GM18861 (cell line): ENCODE data around the gene PHACTR1.
"Not testable (repeated sequence)": the region's sequence is repeated elsewhere in the genome, so short reads cannot be mapped to it uniquely, and the experiment has no call there.

ENCODE experiments used
- ATAC-seq: cut with Tn5 transposase; IDR thresholded peaks from one replicate; pipeline ENCODE4 v1.9.1; 2021; ENCODE audit not compliant: unreplicated experiment

The PHACTR1 gene

DNA sequence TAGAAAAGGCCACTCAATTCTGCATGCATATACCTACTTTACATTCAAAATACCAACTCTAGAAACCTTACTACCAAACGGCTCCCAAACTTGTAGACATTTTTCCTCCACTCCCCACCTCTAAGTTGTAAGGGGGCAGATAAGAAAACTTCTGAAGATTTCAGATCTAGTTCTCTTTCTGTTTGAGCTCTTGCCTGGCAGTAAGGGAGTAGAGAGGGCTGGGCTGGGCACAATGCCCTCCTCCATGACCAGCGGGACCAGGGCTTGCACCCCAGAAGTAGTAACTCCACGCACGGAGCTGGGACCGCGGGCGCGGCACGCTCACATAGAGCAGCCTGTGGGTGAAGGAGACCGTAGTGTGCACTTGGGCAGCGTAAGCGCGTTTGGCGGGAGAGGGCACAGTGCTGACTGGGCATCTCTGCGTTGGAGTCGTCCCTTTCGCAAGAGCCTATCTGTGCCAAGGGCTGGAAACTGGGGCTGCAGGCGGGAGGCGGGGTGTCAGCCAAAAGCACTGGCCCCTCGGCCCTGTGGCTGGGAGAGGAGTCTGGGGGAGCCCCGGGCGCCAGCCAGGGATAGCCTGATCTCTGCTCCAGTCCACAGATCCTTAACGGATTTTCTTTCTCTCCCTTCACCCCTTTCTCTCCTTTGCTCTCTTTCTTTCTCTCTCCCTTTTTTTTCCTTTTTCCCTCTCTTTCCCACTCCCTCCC is 32.4 kb downstream of the PHACTR1 start:
- no peak for ATAC-seq

DNA sequence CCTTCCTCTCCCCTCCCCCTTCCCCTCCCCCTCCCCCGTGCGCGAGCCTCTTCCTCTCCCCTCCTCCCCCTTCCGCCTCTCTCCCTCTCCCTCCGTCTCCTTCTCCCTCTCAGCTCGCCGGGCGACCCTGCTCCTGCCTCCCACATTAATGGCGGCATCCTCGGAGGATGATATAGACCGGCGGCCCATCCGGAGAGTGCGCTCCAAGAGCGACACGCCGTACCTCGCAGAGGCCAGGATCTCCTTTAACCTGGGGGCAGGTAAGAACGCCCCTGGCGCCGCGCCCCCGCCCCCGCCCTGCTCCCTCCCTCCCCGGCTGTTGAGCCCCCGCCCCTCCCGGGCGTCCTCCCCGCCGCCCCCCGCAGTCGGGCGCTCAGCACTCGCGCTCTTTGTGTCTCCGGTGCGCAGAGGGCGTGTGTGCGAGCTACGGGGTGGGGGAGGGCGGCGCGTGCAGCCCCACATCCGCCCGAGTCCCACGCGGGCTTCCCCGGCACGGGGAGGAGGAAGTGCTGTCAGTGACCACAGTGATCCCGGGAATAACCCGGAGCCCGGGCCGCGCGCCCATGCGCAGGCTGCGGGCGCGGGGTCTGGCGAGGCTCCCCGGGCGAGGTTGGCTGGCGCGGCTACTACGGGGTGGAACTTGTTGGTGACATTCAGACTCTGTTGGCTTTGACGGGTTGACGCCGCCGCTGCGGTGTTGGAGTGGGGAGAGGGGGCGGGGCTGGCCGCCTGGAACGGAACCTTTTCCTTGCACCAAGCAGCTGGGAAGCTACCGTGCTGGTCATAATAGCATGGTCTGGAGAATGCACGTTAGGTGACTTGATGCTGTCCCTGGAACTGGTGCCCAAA is 33.2 kb downstream of the PHACTR1 start:
- ATAC-seq, result no peak

DNA sequence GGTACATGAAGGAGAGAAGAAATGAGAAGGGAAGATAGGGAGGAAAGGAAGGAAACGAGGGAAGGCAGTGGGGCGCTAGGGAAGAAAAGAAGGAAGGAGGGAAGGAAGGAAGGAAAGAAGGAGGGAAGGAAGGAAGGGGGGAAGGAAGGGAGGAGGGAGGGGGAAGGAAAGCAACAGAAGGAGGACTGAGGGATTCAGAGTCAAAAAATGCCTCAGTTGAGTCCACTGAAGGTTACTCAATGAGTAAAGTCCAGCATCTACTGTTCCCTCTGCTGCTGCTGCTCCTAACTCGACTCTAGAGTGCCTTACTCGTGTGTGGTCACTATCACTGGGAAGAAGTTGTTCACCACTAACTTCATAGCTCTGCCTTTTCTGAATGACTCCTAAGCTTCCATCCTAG is 33.8 kb downstream of the PHACTR1 start:
- no peak for ATAC-seq

DNA sequence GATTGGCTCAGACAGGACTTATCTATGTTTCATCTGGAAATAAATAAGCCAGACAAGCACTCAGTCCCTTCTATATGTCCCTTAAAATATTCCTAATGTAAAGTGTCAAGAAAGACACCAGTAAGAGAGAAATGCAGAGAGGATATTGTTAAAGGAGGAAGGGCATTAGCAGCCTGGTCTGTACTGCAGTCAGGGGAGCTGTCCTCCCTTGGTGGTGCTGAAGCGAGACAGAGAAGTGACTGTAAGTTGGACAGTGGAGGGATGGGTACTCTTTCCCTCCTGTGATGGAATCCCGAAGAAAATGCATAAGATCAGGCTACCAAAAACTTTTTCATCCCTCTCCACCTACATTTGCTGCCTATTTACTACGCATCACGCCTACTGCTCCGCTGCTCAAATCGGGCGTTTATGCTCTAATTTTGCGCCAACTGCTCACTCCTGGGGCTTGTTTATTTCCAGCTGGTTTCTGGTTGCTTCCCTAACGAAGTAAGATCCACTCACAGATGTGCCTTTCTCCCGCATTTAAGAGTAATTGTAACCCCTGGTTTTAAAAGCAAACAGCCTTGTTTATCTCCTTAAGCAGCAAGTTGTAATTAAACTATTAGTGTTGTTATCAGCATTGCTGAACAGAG is 35.2 kb downstream of the PHACTR1 start:
- no peak for ATAC-seq

DNA sequence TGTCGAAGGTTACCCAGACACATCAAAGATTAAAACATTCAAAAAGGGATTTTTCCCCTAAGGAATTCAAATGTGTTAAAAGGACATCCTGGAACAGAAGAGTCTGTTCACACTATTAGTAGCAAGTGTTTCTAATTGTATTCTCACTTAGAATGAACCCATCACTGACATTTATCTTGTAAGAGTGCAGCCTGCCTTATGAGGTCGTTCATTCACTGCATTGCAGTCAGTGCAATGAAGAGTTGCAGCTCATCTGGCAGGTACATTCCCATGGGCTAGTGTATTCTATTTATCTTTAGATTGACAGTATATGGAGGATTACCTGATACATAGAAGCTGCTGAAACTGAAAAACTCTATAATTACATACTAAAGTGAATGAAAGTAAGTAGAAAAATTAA is 36.5 kb downstream of the PHACTR1 start:
- ATAC-seq, result no peak

DNA sequence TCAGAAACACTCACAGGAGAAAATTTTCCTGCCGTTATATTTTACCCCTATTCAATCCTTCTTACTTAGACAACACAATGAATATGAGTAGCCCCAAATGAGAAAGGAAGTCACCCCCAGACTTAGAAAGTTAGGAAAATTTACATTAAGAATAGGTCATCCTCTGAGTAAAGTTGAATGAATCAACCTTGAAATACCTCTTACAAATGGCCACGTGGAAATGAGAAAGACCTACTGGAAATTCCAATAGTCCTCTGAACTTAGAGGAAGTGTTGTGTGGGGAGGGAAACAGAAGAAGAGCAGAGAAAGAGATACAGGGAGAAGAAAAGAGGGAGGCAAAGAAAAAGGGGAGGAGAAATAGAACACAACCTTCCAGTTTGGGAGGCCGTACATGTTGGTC is 43.7 kb downstream of the PHACTR1 start:
- no peak for ATAC-seq

DNA sequence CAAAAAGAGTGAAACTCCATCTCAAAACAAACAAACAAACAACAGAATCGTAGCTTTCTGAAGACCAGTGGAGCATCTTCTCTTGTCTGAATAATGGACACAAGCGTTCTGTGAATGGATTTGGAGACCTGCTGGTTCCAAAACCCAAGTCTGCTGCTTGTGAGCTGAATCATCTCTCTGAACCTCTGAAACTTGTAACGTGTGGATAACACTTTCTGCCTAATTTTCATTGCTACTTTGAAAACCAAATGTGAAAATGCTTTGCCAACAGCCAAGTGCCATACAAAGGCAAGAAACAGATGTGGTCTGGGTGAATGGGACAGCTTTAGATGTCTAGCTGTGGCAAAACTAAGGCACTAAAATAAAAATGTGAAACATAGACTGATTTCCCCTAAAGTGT is 44.3 kb downstream of the PHACTR1 start:
- no peak for ATAC-seq

DNA sequence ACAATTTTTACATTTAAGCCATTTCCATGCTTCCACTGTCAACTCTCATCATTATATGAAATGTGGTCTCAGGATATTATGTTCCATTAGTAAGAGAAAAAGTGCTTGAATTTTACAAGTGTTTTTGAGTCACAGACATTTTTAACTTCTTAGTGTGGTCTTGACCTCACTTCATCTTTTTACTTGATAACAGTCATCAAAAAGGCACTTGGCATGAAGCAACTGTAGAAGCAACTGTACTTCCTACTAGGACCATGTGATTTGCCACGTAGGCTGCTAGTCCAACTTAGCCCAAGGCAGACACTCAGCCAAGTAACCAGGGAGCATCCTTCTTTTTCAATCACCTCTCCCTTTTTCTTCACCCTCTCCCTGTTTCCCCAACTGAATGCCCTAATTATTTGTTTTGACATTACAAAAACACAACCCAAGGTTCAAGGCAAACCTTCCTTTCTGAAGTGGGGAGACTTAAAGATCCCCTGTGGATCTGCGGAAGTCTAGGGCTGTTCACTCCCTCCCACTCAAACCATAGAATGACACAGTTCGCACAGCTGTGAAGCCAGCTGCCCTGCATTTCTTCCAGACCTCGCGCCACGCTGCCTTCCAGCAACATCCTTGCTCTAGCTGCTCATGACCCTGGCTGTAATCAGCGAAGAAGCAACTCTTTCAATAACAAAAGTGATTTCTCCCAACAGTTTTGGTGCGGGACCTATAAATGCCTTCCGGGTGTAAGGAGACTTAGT is 45.0 kb downstream of the PHACTR1 start:
- ATAC-seq, result no peak

DNA sequence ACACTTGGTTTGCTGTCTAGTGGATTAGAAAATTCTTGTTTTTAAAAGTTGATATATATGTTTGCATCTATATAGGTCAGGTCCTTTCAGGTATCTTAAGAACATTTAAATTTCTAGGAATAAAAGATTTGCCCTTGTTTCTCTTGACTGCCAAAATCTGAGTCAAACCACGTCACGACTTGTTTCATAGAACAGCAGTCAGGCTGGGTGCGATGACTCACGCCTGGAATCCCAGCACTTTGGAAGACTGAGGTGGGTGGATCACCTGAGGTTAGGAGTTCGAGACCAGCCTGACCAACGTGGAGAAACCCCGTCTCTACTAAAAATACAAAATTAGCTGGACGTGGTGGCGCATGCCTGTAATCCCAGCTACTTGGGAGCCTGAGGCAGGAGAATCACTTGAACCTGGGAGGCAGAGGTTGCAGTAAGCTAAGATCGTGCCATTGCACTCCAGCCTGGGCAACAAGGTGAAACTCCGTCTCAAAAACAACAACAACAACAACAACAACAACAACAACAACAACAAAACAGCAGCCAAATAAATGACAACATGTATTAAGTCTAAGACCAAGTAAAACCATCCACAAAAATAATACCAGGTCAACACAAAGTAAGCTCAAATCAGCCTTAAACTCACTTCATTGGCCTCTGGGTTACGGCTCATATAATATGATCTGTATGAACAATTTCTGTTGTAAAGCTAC is 46.3 kb downstream of the PHACTR1 start:
- not testable (repeated sequence) for ATAC-seq

DNA sequence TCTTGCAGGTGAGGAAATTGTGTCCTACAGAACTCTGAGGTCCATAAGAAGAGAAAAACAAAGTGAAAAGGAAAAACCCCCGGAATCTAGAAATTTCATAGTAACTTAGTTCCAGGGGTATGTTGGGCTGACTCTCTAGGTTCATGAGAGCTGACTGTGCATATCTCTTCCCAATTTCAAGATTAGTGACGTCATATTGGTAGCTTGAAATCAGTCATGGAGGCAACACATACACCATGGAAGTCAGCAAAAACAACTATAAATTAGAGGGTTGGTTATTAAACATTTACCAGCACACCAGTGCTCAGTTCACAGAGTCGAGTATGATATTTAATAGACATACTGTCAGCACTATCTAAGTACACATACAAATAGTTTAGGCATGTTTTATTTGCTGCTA is 49.8 kb downstream of the PHACTR1 start:
- no peak for ATAC-seq

DNA sequence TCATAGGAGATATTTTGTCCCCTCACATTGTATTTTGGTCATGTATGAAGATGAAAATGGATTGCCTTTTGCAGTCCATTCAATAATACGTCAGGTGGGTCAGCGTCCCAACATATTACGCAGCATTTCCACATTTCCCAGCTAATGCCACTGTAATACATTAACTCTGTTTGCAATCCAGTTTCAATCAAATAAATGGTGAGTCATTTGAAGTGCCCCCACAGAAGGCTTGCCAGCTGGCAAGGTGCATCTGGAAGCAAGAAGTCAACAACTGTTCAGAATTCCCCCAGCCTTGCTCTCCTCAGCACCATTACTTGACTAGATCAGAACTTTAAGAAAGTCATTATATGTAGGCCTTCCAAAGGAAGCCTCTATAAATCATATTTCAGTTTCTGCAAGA is 50.4 kb downstream of the PHACTR1 start:
- ATAC-seq, result no peak

DNA sequence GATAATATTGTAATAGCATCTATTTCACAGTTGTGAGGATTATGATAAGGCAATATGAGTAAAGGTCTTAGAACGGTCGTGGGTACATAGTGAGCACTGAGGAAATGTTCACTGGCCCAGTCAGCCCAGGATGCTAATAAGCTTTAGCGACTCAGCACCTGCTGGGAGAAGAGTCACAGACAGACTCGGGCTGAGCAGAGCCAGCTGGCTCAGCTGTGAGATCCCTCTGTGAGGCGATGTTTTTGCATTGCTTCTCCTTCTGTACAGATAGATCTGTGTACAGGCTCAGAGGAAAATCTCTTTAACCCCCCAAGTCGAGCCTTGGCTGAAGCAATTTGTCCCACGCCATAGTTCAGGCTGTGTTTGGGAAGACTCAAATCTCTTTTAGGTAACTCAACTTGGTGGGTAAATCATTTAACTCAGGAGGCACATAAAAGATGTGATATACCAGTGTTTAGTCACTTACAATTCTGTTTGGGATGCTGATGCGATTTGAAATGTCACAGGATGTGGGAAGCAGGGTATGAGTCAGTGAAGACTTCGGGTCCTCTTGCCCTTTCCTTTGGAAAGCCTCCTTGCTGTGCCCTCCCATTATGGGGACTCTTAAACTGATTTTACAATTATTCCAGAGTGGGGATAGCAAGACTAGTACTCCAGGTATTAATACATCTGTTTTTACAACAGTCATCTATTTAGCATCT is 53.1 kb downstream of the PHACTR1 start:
- no peak for ATAC-seq

DNA sequence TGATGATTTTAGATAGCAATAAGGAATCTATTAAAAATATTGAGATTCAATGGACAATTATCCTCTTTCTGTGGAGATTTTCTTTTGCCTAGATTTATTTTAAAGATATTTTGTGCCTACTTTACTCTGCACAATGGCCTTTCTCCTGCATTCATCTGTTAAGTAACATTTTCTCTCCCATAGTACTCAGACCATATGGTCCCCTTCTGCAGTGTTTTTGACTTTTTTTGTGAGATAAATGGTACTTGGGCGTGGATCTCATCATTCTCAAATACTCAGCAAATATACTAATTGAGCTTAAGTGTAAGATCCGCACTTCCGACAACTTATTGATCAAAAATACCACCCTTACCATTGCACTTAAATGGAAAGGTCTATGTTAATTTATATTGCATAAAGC is 55.8 kb downstream of the PHACTR1 start:
- ATAC-seq, result no peak

DNA sequence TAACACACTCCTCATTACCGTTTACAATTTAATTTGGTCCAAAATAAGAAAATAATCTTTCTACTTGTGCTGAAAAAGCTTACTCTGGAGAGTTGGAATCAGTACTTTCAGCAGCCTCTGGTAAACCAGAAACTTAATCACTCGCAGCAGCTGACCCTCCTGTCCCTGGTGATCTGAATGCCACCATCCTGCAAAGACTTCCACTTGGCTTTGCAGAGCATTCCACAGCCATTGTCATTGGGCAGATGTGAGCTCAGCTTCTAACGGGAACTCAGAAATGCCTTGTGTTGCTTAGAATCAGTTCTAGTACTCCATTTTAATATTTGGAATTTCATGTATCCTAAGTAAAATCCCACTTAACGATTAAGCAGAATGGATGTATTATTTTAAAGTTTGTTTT is 59.7 kb downstream of the PHACTR1 start:
- no peak for ATAC-seq

DNA sequence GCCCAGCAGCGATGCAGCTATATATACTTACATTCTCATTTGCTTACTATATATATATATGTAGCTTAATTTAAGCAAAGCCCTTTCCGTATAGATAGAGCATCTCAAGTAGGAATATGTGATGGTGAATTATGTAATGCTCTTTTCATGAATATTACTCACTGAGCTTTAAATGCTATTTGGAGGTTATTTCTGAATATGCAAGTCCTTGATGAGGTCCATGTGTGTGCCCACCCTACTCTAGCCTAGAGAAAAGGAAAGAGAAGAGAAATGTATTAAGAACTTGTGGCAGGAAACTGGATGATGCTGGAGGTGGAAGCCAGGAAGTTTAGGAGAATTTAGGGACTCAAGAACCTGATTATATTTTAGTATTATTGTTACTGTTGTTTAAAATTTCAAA is 63.2 kb downstream of the PHACTR1 start:
- no peak for ATAC-seq

DNA sequence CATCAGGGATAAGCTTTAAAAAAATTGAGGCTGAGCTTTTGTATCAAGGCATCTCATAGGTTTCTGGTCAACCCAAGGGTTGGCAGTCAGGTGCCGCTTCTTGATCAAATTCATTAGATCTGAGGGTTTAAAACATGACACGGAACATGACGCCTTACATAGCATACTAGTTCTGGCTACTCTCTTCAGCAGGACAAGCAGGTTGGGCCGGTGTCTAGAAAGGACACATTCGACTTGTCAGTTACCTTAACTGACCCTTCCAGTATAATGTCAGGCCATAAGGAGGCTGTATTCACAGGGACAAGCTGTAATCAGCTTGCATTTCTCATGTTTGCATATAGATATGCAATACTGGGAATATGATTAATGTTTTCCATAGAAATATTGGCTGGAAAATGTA is 65.6 kb downstream of the PHACTR1 start:
- ATAC-seq, result no peak

DNA sequence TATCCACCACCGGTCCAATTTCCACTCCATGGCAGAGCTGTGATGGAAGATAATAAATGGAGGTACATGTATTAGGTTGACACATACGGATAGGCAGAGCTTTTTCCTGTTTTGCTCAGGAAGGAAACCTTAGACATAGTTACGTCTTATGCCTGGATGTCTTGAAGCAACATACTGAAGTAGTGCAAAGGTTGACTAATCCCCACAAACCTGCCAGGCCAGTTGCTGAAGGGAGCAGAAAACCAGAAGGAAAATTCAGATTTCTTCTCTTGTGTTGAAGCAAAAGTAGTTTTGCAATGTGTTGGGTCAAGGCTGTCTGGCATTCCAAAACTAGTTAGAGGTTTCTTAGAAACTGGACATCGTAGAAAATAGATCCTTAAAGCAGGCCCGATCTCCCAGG is 68.7 kb downstream of the PHACTR1 start:
- no peak for ATAC-seq

DNA sequence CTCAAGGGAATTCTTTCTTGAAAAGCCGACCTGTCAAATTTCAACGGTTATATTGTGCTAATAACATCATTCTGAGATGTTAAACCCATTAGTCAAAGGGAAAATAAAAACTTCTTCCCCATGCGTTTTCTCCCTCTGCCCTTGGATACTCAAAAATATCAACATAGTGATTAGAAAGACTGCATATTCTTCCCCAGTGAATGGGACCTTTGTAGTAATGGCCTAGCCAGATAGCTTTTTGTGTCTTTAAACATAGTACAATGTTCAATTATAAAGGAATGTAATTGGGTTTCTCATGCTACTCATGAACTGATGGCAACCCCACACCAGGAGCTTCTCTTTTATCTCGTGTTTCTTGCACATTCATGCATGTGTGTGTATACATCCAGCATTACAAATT is 69.4 kb downstream of the PHACTR1 start:
- no peak for ATAC-seq

DNA sequence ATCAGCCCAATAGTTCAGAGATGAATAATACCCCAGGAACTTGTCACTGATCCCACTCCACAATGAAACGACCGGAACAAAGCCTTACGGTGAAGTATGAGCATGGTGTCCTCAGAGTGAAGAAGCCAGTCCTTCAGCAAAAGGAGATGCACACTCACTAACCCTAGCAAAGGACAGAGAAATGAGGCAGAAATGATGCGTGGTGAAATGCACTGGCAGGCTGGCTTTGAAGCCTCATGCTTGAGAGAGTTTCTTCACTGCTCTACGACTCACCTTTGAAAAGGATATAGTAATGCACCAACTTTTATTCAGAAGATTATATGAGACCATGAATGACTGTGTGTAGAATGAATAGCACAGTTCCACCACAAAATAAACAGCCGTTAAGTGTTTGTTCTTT is 74.8 kb downstream of the PHACTR1 start:
- ATAC-seq, result no peak

DNA sequence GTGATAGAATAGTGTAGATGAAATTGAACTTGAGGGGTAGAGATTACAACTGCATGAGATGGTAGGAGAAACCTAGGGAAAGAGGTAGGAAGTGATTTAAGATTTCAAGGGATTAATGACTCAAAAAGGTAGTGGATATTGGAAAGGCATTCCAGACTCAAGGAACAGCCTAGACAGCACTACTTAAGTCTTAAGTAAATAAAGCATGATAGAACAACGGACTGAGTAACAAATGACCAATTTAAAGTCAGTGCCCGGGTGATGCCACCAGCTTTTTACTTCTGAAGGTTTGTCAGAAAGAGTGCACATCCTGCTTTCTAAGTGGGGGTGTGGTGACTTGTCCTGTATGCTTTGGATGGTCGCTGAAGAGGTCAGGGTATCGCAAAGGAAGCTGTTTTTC is 81.8 kb downstream of the PHACTR1 start:
- no peak for ATAC-seq
